ENCODE data around the gene SFT2D3.

GRCh38 chr2:127652786-127653357 lies 48.4 kb upstream of the SFT2D3 start:
- TF ChIP-seq CTCF (IDR thresholded peaks at IDR 0.05) (no peak), POLR2A (IDR thresholded peaks at IDR 0.05) (no peak)

Measured in transverse colon (tissue), 3 donors.